Activated T-cell treated with anti-CD3 and anti-CD28 coated beads, Interleukin-2, amount 50 U/mL, for 48 hours (primary cell): ENCODE measurements around the gene NCAN.
A peak's percentile ranks its signal among the peaks of the same experiment; 100 is the strongest.
"Not testable (repeated sequence)": the region's sequence is repeated elsewhere in the genome, so short reads cannot be mapped to it uniquely, and the experiment has no call there.

ENCODE experiments used
- DNase-seq, 2 experiments: peaks; one replicate each; pipeline ENCODE4 v3.0.0-alpha.2; 2020

Gene NCAN

GRCh38 chr19:19201697-19202630 is 9.8 kb upstream of the NCAN start:
- DNase-seq: no peak

GRCh38 chr19:19202707-19203011 is 9.1 kb upstream of the NCAN start:
- no peak for DNase-seq

GRCh38 chr19:19203012-19203856 is 8.5 kb upstream of the NCAN start, which contains the start of gene NR2C2AP:
Gene NR2C2AP (minus strand): TSS chr19:19203414. CDS start chr19:19203060, 354 bp downstream.
- DNase-seq: peak; percentile 96 to 97

- DNase-seq: no peak
Measured at GRCh38 chr19:19204181-19204580, 7.6 kb upstream of the NCAN start.

GRCh38 chr19:19205416-19206410 is 6.0 kb upstream of the NCAN start:
- DNase-seq: no peak

- no peak for DNase-seq
Measured at GRCh38 chr19:19206938-19207337, 4.8 kb upstream of the NCAN start.

GRCh38 chr19:19207637-19208572 is 3.9 kb upstream of the NCAN start:
- DNase-seq: no peak

GRCh38 chr19:19209372-19209771 is 2.4 kb upstream of the NCAN start:
- DNase-seq: no peak

GRCh38 chr19:19212916-19213315 is 1.2 kb downstream of the NCAN start:
- no peak for DNase-seq

GRCh38 chr19:19213426-19214158 is 1.8 kb downstream of the NCAN start:
- no peak for DNase-seq

GRCh38 chr19:19214159-19214490 is 2.4 kb downstream of the NCAN start:
- DNase-seq: no peak

- DNase-seq: peak; percentile 39 to 49
Measured at GRCh38 chr19:19214892-19215291, 3.1 kb downstream of the NCAN start.

GRCh38 chr19:19215792-19216191 is 4.0 kb downstream of the NCAN start:
- no peak for DNase-seq

GRCh38 chr19:19217099-19217498 is 5.3 kb downstream of the NCAN start:
- no peak for DNase-seq

GRCh38 chr19:19218911-19219310 is 7.2 kb downstream of the NCAN start:
- DNase-seq: no peak

- not testable (repeated sequence) for DNase-seq
Measured at GRCh38 chr19:19221000-19221399, 9.2 kb downstream of the NCAN start.

- DNase-seq: no peak
Measured at GRCh38 chr19:19223060-19223459, 11.3 kb downstream of the NCAN start.

GRCh38 chr19:19223636-19224035 is 11.9 kb downstream of the NCAN start:
- no peak for DNase-seq

GRCh38 chr19:19224150-19224851 is 12.5 kb downstream of the NCAN start:
- DNase-seq: no peak

GRCh38 chr19:19224852-19225494 is 13.2 kb downstream of the NCAN start:
- peak; percentile 82 to 86 for DNase-seq
